ENCODE results near the gene PKIG.

PKIG gene

DNA sequence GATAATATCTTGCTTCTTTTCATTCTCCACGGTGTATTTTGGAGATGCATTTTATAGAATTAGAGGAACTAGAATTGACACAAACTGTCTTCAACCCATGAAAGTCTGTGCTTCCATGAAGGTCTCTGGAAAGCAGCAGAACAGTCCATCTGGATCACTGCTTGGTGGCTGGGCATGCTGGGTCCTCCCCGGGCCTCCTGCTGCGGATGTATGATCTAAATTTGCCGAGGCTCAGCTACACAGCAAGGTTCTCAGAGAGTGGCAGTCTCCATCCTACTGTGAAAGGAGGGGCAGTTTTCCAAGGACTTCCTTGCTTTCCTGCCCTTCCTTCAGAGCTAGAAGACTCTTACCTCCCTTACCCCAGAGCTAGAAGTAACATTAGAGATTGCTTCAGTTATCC lies 15.1 kb downstream of the PKIG start:
- no peak for DNase-seq

DNA sequence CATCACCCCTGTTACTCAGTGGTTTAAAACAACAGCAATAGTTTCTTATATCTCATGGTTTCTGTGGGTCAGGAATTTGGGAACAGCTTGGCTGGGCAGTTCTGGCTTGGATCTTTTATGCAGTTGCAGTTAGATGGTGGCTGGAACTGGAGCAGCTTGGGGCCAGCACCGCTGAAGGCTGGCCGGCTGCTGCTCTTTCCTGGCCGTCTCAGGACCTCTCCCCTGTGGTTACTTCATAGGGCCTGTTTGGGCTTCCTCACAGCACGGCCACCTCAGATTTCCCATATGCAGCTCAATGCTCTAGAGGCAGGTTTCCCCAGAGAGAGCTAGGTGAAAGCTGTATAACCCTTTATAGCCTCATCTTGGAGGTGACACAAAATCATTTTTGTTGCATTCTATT lies 15.6 kb downstream of the PKIG start:
- DNase-seq = no peak

DNA sequence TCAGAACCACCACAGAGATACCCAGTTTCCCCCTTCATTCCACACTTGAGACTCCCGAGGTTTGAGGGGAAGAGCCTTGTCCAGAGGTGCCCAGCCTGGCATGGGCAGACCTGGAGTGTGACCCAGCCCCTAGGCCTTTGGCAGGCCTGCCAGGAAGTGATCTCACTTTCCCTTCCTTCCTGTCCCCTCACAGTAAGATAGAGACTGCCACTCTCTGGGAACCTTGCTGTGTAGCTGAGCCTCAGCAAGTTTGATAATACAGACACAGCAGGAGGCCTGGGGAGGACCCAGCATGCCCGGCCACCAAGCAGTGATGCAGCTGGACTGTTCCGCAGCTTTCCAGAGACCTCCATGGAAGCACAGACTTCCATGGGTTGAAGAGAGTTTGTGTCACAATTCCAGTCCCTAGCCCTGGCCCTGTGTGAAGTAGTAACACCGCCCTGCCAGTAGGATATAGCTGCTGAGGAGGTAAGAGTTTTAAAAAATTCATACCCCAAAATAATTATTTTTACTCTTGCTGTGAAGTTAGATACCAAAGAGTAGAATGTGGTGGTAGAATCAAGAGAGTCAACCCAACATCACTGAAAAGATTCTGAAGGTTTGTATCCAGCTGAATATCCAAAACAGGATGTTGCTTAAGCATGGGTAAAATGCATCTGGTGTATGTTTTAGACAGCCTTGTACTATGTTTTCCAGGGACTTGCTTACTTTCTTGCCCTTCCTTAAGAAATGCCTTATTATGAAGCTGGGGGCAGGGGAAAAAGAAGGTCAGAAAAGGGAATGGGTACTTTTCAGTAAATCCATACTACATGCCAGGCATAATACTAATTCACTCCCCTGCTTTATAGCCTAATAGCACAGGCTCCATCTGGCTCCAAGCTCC lies 16.3 kb downstream of the PKIG start:
- no peak for DNase-seq

DNA sequence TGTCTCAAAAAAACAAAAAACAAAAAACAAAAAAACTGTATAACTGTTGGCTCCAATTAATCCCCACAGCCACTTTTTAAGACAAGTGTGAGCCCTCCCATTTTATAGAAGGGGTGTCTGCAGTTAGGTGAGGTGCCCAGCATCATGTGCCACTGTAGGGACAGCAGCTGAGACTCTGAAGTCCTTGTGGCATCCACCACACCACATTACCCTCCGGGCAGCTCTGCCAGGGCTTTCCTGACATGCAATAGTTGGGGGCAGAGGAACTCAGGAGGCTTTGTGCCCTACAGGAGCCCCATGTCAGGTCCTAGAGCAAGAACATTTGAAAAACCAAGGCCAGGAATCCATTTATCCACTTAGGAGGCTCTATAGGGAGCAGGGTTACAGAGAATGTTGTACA lies 17.3 kb downstream of the PKIG start:
- DNase-seq = no peak

- no peak for DNase-seq
Observed at GRCh38 chr20:44600301-44600700, 17.9 kb downstream of the PKIG start.

GRCh38 chr20:44600758-44601201 lies 18.4 kb downstream of the PKIG start:
- no peak for DNase-seq

GRCh38 chr20:44601236-44601671 lies 18.9 kb downstream of the PKIG start:
- no peak for DNase-seq

- DNase-seq = no peak
Observed at GRCh38 chr20:44601801-44602204, 19.4 kb downstream of the PKIG start.

DNA sequence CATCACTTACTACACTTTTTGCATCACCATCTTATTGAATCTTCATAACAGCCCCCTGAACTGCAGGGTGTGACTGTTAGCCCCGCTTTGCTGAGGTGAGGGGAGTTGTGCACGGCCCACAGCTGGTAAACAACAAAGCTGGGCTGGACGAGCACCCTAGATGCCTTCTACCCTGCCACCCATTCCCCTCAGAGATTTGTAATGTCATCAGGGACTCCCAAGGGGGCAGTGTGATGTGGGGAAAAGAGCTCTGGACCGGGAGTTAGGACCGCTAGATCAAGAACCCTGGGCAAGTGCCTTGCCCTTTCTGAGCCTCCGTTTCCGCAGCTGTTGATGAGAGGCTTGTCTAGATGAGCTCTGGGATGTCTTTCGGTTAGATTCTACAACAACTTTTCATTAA lies 20.9 kb downstream of the PKIG start:
- no peak for DNase-seq

- no peak for DNase-seq
Observed at GRCh38 chr20:44606725-44607441, 24.5 kb downstream of the PKIG start.

GRCh38 chr20:44609006-44609515 lies 26.7 kb downstream of the PKIG start:
- no peak for DNase-seq

- peak; percentile 28 for DNase-seq
Observed at GRCh38 chr20:44609516-44610312, 27.3 kb downstream of the PKIG start.

DNA sequence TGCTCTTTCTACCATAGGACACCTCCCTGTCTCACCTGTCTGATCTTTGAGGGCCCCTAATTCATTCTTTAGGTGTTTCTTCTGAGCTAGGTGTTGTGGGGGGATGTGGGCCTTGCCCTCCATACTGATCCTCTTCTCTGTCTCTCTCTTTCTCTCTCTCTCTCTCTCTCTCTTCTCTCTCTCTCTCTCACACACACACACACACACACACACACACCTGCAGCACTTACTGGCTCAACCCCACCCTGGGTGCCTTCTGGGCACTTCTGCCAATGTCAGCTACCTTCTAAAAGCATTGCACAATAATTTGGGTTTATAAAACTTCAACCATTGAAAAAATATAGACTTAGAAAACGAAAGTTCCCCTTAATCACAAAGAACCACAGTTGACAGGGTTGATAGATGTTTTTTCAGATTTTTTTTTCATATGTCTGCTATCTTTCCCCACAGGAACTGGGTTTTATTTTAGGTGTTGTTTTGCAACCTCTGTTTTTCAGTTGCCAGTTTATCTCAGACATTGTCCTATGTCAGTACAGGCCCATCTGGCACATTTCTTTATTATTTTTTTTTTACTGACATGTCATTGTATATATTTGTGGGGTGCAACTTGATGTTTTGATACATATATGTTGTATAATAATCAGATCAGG lies 28.1 kb downstream of the PKIG start:
- no peak for DNase-seq

GRCh38 chr20:44613575-44613974 lies 31.2 kb downstream of the PKIG start:
- no peak for DNase-seq

DNA sequence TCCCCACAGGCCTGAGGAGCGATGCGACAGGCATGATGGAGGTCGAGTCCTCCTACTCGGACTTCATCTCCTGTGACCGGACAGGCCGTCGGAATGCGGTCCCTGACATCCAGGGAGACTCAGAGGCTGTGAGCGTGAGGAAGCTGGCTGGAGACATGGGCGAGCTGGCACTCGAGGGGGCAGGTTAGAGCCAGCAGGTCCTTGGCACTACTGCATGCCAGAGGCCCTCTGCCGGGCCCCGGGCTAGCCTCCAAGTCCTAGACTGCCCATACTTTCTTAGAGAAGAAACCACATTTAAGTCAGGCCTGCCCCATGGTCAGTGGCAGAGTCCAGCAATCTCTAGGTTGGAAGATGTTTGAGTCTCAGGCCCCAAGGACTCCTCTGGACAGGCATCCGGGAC lies 32.1 kb downstream of the PKIG start:
- DNase-seq = no peak

DNA sequence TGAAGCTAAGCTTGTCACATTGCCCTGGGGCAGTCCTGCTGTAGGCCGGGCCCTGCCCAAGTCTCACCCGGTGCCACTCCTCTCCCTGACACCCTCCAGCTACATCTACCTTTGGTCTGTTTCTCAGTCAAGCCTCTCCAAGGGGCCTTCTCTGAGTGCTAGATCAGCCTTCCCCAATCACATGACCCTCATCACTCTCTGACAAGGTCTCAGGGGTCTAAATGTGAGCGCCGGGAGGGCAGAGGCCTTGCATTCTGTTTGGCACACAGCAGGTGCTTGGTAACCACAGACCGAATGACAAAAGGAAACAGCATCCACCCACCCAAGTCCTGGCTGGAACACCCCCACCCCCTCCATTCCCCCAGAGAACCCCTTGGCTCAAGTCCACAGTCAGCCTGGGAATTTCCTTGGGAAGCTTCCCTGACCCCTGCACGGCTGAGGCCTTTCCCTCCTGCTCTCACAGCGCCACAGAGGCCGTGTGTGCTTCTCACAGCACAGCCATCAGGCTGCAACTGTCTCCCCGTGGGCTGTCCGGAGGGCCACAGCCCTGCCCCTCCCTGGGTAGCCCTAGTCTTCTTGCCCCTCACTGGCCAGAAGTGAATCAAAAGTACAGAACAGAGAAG lies 32.9 kb downstream of the PKIG start:
- no peak for DNase-seq

DNA sequence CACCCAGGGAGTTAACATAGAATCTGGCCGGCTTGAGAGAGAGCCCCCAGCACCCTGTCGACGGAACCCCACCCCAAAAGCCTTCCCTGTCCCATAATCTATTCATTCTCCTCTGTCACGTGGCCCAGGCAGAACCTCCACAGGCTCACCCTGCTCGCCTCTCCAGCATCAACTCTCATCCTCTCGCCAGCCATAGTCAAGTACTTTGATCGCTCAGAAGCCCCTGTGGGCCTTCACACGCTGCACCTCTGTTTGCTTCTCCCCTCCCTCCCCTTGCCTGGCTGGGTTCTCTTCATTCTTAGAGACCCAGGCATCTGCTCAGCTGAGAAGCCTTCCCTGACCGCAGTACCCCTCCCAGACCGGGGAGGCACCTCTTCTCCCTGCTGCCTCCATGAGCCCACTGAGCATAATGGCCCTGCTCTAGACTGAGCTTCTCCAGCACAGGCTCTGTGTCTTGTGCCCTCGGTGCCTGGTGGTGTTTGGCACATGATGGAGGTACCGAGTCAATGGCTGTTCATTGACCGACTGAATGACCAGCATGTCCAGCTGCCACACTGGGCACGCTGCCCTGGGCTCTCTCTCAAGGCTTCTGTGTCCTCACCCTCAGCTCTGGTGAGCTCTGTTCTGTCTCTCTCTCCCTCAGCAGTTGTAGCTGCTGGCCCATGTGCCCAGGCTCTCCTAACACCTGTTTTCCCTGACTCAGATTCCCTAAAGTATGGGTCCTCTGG lies 33.7 kb downstream of the PKIG start:
- DNase-seq = no peak

- no peak for DNase-seq
Observed at GRCh38 chr20:44616604-44616964, 34.2 kb downstream of the PKIG start.

DNA sequence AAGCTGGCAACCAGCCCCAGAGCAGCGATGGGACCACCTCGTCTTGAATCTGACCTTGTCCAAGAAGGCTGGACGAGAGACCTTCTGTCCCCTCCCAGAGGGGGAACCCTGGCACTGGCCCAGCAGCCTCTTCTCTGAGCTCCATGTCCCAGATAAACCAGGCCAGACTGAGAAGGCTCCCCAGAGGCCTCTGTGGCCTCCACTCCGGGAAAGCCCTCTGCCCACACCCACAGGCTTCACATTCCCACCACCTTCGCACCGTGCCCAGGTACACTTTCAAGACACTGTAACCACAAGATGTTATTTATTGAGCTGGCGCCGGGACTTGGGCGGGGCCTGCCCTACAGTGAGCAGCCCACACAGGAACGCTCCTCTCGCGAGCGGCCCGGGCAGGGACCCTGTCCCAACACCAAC lies 35.9 kb downstream of the PKIG start:
- peak; percentile 57 for DNase-seq

GRCh38 chr20:44619294-44619693 lies 36.9 kb downstream of the PKIG start:
- no peak for DNase-seq

- DNase-seq = no peak
Observed at GRCh38 chr20:44620030-44620429, 37.7 kb downstream of the PKIG start.

All from DMS79 (cell line).